A549 treated with DMSO at 1 μM for 4 hours (cell line): ENCODE measurements around the gene SENP6. TPM values are rescaled to one million over a fixed set of nuclear protein-coding genes. Genes with fewer than 3 reads are reported as not detected.

Experiments
- total RNA-seq: library from RNA; stranded (reverse); fragments of 200-300 nt; extraction: Qiagen RNA extraction; gene quantifications from 5 replicates; pipeline ENCODE4 v1.2.3, GENCODE V29; 2022; ENCODE audit warnings: low read depth

SENP6 gene
- 28.7 to 40.0 TPM (median 33.8 TPM) in 5 replicates for total RNA-seq

GRCh38 chr6:75601304-75602245 lies at the start of gene SENP6:
SENP6 (plus strand) TSS chr6:75601880; CDS start chr6:75602525, 645 bp downstream.

GRCh38 chr6:75748743-75749538 lies 147.3 kb downstream of the SENP6 start, which contains the start of gene MYO6:
MYO6 (plus strand) TSS chr6:75749239; CDS start chr6:75817548, 68,309 bp downstream.

Other genes with a start within 250 kb of the SENP6 start
- 0.17 to 0.48 TPM (median 0.37 TPM) in 5 replicates for gene FILIP1, start 108.1 kb upstream of the SENP6 start, total RNA-seq
- 7.1 to 10.7 TPM (median 7.9 TPM) in 5 replicates for gene MYO6, start 147.4 kb downstream of the SENP6 start, total RNA-seq